Activated naive CD4-positive, alpha-beta T cell treated with anti-CD3 and anti-CD28 coated beads, Interleukin-2, amount 50 U/mL, for 72 hours (primary cell): ENCODE results near the gene FBXO24. TPM values are rescaled to one million over a fixed set of nuclear protein-coding genes. Genes with fewer than 3 reads are reported as not detected.
"Not testable (repeated sequence)": the region's sequence is repeated elsewhere in the genome, so short reads cannot be mapped to it uniquely, and the experiment has no call there.

Experiments
- ATAC-seq, 2 donors: fragments of 150-1000 bp; cut with Tn5 transposase; 2 replicates each; pipeline ENCODE4 v1.10.0; 2021; ENCODE audit warnings: mild to moderate bottlenecking in 2 of 2, moderate library complexity in 2 of 2
- DNase-seq, 2 donors: peaks; one replicate each; pipeline ENCODE4 v3.0.0; 2021 to 2022; ENCODE audit warnings: low spot score in 2 of 2
- H3K27ac Mint-ChIP-seq, 2 donors: one replicate each; pipeline ENCODE4 v1.8.0; 2022; ENCODE audit warnings: mild to moderate bottlenecking in 2 of 2, mixed read lengths in 2 of 2
- H3K36me3 Mint-ChIP-seq, 2 donors: one replicate each; pipeline ENCODE4 v1.8.0; 2022; ENCODE audit warnings: mixed read lengths in 2 of 2
- H3K9me3 Mint-ChIP-seq, 2 donors: one replicate each; pipeline ENCODE4 v1.8.0; 2022; ENCODE audit warnings: mixed read lengths in 2 of 2
- total RNA-seq, 2 donors: library from RNA; stranded (reverse); gene quantifications; one replicate each; pipeline ENCODE4 v1.2.3, GENCODE V29; 2022

Gene FBXO24, protein sequence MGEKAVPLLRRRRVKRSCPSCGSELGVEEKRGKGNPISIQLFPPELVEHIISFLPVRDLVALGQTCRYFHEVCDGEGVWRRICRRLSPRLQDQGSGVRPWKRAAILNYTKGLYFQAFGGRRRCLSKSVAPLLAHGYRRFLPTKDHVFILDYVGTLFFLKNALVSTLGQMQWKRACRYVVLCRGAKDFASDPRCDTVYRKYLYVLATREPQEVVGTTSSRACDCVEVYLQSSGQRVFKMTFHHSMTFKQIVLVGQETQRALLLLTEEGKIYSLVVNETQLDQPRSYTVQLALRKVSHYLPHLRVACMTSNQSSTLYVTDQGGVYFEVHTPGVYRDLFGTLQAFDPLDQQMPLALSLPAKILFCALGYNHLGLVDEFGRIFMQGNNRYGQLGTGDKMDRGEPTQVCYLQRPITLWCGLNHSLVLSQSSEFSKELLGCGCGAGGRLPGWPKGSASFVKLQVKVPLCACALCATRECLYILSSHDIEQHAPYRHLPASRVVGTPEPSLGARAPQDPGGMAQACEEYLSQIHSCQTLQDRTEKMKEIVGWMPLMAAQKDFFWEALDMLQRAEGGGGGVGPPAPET
- total RNA-seq: 1 to 10 TPM; 1.9 to 4.0 TPM

DNA sequence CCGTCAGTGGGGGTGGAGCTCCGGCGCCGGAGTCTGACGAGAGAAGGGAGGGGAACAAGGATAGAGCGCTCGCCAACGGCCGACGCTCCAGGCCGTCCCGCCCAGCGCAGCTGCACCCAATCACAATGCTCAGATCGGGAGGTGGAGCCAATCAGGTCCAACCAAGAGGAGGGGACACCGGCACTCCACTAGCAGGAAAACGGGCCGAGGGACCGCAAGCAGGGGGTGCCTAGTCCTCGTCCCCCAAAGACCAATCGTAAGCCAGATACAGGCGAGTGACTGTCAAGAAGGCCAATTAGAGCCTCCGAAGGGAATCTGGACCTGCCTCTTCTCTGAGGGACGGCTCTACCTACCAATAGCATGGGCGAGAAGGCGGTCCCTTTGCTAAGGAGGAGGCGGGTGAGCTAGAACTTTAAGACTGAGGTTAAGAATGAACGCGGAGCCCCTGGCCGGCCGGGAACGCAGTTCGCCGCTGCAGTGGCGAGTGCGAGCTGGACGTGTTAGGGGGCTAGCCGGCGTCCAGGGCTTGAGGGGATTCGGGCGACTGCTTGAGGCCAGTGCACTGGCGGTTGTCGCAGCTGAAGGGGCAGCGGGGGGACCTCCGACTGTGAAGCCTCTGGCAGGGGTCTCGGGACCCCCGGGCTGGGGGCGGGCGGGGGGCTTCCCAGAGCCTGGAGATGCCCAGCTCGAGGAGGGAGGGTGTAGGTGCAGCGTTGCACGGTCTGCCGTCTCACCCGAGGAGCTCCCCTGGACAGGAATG, at the start of gene FBXO24:
Gene FBXO24 (plus strand): TSS at position 63 of the 760 bp plus-strand sequence. CDS start 298 bp downstream, at position 361.
- Mint-ChIP-seq H3K9me3 (no peaks in the 10 kb centered on the region), H3K27ac (peak within 1 kb of the TSS; percentile 89 to 96), H3K36me3 (peaks cover 7 to 8% of the 10 kb centered on the region in 2 donors)
- peak; percentile 98 to 100 for DNase-seq
- ATAC-seq: peak; percentile 85 to 87

GRCh38 chr7:100536695-100537094, 49.4 kb upstream of the FBXO24 start:
- not testable (repeated sequence) for DNase-seq, ATAC-seq, H3K9me3 Mint-ChIP-seq
- Mint-ChIP-seq H3K27ac (peak overlapping the region in 1 of 2 donors; percentile 93), H3K36me3 (peaks cover 12% of the 10 kb centered on the region in 2 donors)

DNA sequence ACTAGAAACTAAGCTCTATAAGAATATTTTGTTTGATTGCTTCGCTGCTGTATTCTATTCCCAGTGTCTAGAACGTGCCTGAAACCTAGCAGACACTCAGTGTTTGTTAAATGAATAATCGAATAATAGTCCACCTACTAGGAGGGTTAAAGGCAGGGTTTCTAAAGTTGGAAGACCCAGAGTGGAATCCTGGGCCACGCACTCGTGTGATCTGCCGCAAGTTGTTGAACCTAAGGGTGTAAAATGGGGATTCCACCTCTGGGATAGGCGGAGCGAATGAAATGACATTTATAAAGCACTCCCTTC, 47.8 kb upstream of the FBXO24 start:
- H3K27ac Mint-ChIP-seq: peak overlapping the region; percentile 75 to 93
- no peak for ATAC-seq

GRCh38 chr7:100538654-100539435, 47.3 kb upstream of the FBXO24 start, which contains the start of gene AGFG2:
TSS of gene AGFG2 (plus strand) at chr7:100539203. CDS start at chr7:100539347, 144 bp downstream.
- Mint-ChIP-seq H3K36me3 (peaks cover 12% of the 10 kb centered on the region in 2 donors), H3K9me3 (no peaks in the 10 kb centered on the region), H3K27ac (peak within 1 kb of the TSS; percentile 88 to 93)
- ATAC-seq (peak; percentile 91 to 94), DNase-seq (peak; percentile 100)

More for the DNA sequence above, 47.8 kb upstream of the FBXO24 start:
- H3K9me3 Mint-ChIP-seq: no peaks in the 10 kb centered on the region
- H3K36me3 Mint-ChIP-seq: peaks cover 12% of the 10 kb centered on the region in 2 donors
- no peak for DNase-seq

GRCh38 chr7:100539436-100540006, 46.6 kb upstream of the FBXO24 start:
- peak overlapping the region; percentile 88 to 93 for H3K27ac Mint-ChIP-seq
- no peaks in the 10 kb centered on the region for H3K9me3 Mint-ChIP-seq
- DNase-seq (no peak), ATAC-seq (no peak)
- peaks cover 12% of the 10 kb centered on the region in 2 donors for H3K36me3 Mint-ChIP-seq

DNA sequence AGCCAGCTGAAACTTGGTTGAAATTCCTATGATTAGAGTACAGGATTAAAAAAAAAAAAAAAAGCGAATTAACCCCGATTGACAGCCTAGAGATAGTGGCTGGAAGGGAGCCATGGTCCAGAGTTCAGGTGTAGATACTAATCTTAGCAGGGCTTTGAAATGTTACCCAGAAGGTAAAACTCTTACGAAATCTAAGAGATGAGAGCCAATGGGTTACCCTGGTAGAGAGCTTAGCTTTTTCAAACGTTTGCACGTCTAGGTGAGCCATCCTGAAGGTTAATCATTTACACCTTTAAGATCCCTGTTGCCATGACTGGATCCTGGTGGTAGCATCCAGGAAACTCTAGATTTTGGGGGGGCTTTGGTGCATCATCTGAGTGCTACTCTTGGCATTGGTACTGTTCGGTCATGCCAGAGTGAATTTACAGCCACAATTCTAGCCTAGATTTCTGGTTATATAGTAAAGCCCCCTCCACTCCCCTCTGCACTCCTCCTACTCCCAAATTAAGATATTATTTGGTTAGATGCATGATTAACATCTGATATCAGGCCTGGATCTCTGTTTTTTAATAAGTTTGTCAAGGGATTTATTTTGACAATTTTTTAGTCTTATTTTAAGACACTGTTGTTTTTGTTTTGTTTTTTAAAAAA, 45.9 kb upstream of the FBXO24 start:
- peaks cover 12% of the 10 kb centered on the region in 2 donors for H3K36me3 Mint-ChIP-seq
- no peak for DNase-seq
- H3K9me3 Mint-ChIP-seq: no peaks in the 10 kb centered on the region
- no peak for ATAC-seq
- peak overlapping the region; percentile 88 to 93 for H3K27ac Mint-ChIP-seq

DNA sequence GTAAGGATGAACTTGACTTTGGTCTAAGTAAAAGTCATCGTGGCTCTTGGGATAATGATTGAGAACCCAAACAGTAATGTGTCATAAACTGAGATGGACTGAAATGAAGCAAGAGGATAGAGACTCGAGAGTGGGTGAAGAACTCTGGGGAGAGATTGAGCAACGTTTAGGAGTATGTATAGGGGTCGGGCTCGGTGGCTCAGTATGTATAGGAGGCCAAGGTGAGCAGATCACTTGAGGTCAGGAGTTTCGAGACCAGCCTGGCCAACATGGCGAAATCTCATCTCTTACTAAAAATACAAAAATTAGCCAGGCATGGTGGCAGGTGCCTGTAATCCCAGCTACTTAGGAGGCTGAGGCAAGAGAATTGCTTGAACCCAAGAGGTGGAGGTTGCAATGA, 44.8 kb upstream of the FBXO24 start:
- not testable (repeated sequence) for ATAC-seq, DNase-seq
- peak overlapping the region in 1 of 2 donors; percentile 96 for H3K27ac Mint-ChIP-seq

DNA sequence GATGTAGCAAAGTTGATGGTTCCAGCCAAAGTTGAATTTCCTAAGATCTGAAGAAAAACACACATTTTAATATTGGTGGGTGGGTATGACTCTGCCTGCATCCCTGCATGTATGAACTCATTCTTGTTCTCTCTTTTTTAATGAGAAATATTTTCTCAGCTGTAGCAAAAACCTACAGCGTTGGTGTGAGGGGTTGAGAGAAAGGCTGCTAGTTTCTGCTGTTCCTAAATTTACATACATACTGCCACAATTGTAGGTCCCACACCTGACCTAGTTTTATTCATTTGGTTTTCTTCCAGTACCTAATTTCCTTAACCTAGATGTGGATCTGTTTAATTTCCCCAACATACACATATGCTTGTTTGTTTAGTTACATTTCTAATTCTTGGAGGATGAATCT, 42.5 kb upstream of the FBXO24 start:
- H3K27ac Mint-ChIP-seq: peak overlapping the region; percentile 93 to 96

More for the DNA sequence above, 44.8 kb upstream of the FBXO24 start:
- peaks cover 12 to 13% of the 10 kb centered on the region in 2 donors for H3K36me3 Mint-ChIP-seq
- H3K9me3 Mint-ChIP-seq: not testable (repeated sequence)

DNA sequence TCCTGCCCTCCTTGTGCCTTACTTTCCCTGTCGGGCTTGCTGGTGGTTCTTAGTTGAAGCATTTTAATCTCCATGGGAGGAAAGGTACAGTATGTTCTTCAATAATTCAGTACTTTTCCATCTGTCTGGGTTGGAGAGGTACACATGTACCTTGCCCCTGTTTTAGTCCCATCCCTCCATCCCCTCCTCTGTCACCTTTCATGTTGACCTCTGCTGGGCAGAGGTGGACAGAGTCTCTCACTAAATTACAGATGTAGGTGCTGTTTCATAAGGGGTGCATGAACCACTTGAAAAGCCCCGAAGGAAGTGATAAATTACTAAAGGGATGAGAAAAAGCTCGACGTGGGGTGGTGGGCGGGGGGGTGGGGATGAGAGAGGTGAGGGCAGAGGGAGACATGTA, 41.7 kb upstream of the FBXO24 start:
- no peaks in the 10 kb centered on the region for H3K9me3 Mint-ChIP-seq
- ATAC-seq (peak in 1 of 2 donors; percentile 19), DNase-seq (no peak)
- H3K27ac Mint-ChIP-seq: peak overlapping the region; percentile 93 to 96
- H3K36me3 Mint-ChIP-seq: peaks cover 19 to 29% of the 10 kb centered on the region in 2 donors

More for the DNA sequence above, 42.5 kb upstream of the FBXO24 start:
- H3K36me3 Mint-ChIP-seq: peaks cover 19 to 31% of the 10 kb centered on the region in 2 donors
- H3K9me3 Mint-ChIP-seq: no peaks in the 10 kb centered on the region
- DNase-seq (no peak), ATAC-seq (no peak)

DNA sequence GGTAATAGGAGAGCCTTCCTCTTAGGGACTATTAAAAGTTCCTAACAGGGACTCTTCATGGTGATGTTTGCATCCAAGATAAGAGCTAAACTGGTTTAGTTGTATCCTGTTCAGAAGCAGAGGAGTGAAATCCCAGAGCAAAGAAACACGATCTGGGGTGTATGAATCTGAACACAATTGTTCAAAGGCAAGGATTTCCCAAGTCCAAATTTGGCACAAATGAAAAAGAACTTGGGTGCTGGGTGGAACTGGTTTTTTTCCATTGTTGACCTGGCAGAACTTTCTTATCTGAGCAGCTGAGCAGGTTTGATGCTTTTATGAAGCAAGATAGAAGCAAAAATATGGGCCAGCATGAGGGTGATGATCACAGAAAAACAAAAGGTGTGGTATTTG, 41.2 kb upstream of the FBXO24 start:
- Mint-ChIP-seq H3K9me3 (no peaks in the 10 kb centered on the region), H3K36me3 (peaks cover 19 to 26% of the 10 kb centered on the region in 2 donors), H3K27ac (peak overlapping the region; percentile 93 to 96)
- DNase-seq: no peak
- no peak for ATAC-seq

DNA sequence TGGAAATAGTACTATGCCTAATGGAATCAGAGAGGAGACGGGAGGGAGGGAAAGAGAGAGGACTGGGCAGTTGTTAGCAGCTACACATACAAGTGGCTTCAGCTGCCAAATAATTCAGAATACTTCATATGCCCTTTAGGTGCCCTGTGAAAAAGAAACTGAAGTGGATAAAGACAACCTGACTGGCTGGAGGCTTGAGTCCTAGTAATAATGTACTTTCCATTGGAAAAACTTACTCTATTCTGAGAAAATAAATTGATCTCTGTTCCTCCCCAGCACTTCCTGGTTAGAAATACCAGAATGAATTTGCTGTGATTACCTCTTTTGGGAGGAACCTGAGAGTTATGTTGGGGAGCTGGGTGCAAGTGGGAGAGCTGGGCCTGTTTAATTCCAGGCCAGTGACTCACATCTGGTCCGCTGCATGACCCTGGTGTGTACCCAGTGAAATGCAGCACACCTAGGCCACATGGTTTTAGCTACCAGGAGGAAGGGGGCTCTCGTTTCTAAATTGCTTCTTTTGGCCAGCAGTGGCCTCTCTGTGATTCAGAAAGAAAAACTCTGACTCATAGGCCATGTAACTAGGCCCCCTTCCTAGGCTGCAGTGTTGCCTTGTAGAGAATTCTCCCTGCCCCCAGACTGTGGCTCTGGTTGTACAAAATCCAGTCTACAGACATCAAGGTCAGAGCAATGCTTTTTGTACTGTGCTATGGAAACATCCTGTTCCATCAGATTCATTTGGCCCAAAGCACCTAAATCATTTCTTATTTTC, 40.6 kb upstream of the FBXO24 start:
- no peaks in the 10 kb centered on the region for H3K9me3 Mint-ChIP-seq
- DNase-seq: peak; percentile 69 to 86
- peak; percentile 84 to 87 for ATAC-seq
- peak overlapping the region; percentile 93 to 96 for H3K27ac Mint-ChIP-seq
- H3K36me3 Mint-ChIP-seq: peaks cover 23 to 32% of the 10 kb centered on the region in 2 donors

GRCh38 chr7:100546129-100546925, 39.8 kb upstream of the FBXO24 start:
- peaks cover 20 to 36% of the 10 kb centered on the region in 2 donors for H3K36me3 Mint-ChIP-seq
- H3K9me3 Mint-ChIP-seq: no peaks in the 10 kb centered on the region
- no peak for DNase-seq
- ATAC-seq: peak in 1 of 2 donors; percentile 33
- H3K27ac Mint-ChIP-seq: peak overlapping the region; percentile 93 to 96

GRCh38 chr7:100546926-100547800, 39.0 kb upstream of the FBXO24 start:
- DNase-seq (no peak), ATAC-seq (no peak)
- Mint-ChIP-seq H3K9me3 (no peaks in the 10 kb centered on the region), H3K27ac (peak overlapping the region; percentile 96 to 97), H3K36me3 (peaks cover 18 to 36% of the 10 kb centered on the region in 2 donors)
